GM19025 (cell line): ENCODE data around the gene DAPK3.
"Not testable (repeated sequence)": the region's sequence is repeated elsewhere in the genome, so short reads cannot be mapped to it uniquely, and the experiment has no call there.

Experiments used
- ATAC-seq: cut with Tn5 transposase; IDR thresholded peaks from one replicate; pipeline ENCODE4 v1.9.1; 2021; ENCODE audit warnings: mild to moderate bottlenecking, low read depth, moderate library complexity; ENCODE audit not compliant: unreplicated experiment

The DAPK3 gene

GRCh38 chr19:3961007-3961406 is 9.9 kb downstream of the DAPK3 start:
- ATAC-seq: no peak

GRCh38 chr19:3959766-3960131 is 11.2 kb downstream of the DAPK3 start:
- ATAC-seq: no peak

GRCh38 chr19:3958836-3959765 is 11.8 kb downstream of the DAPK3 start:
- ATAC-seq: no peak

GRCh38 chr19:3955688-3956087 is 15.2 kb downstream of the DAPK3 start:
- ATAC-seq: no peak

- ATAC-seq: not testable (repeated sequence)
These were observed 15.6 kb downstream of the DAPK3 start for GRCh38 chr19:3955276-3955675.

GRCh38 chr19:3954107-3954506 is 16.8 kb downstream of the DAPK3 start:
- ATAC-seq: no peak

- ATAC-seq: not testable (repeated sequence)
These were observed 18.1 kb downstream of the DAPK3 start for GRCh38 chr19:3952755-3953276.

GRCh38 chr19:3950871-3951861 is 19.7 kb downstream of the DAPK3 start:
- ATAC-seq: no peak

GRCh38 chr19:3949997-3950859 is 20.7 kb downstream of the DAPK3 start:
- ATAC-seq: no peak

GRCh38 chr19:3949294-3949693 is 21.6 kb downstream of the DAPK3 start:
- no peak for ATAC-seq

- not testable (repeated sequence) for ATAC-seq
These were observed 23.5 kb downstream of the DAPK3 start for GRCh38 chr19:3947316-3947933.

- no peak for ATAC-seq
These were observed 25.1 kb downstream of the DAPK3 start for GRCh38 chr19:3945838-3946237.

- ATAC-seq: no peak
These were observed 26.7 kb downstream of the DAPK3 start for GRCh38 chr19:3944018-3944721.

GRCh38 chr19:3942790-3943409 is 28.0 kb downstream of the DAPK3 start:
- ATAC-seq: no peak

- ATAC-seq: not testable (repeated sequence)
These were observed 32.5 kb downstream of the DAPK3 start for GRCh38 chr19:3938300-3938950.

GRCh38 chr19:3936506-3937442 is 34.1 kb downstream of the DAPK3 start:
- no peak for ATAC-seq
